Kidney glomerular epithelial cell (primary cell): ENCODE measurements around the gene IKBKE.

Experiments
- DNase-seq: peaks from one replicate; lab custom pipeline; 2025; lab: John Stamatoyannopoulos, UW

The IKBKE gene

GRCh38 chr1:206469933-206470691, at the start of gene IKBKE:
IKBKE (plus strand) TSS chr1:206470476; CDS start chr1:206473228, 2,752 bp downstream.
- DNase-seq, result peak; percentile 94

- no peak for DNase-seq
These were observed 48.5 kb upstream of the IKBKE start for GRCh38 chr1:206421616-206422340.

- no peak for DNase-seq
These were observed 47.8 kb upstream of the IKBKE start for GRCh38 chr1:206422525-206422924.

- no peak for DNase-seq
These were observed 43.0 kb upstream of the IKBKE start for GRCh38 chr1:206427291-206427690.

- DNase-seq, result no peak
These were observed 40.9 kb upstream of the IKBKE start for GRCh38 chr1:206429421-206429820.

- no peak for DNase-seq
These were observed 40.0 kb upstream of the IKBKE start for GRCh38 chr1:206430031-206430983.

- no peak for DNase-seq
These were observed 34.8 kb upstream of the IKBKE start for GRCh38 chr1:206435445-206435844.

- no peak for DNase-seq
These were observed 31.7 kb upstream of the IKBKE start for GRCh38 chr1:206438554-206438953.

- no peak for DNase-seq
These were observed 31.1 kb upstream of the IKBKE start for GRCh38 chr1:206439205-206439604.

GRCh38 chr1:206441336-206441967, 28.8 kb upstream of the IKBKE start:
- no peak for DNase-seq

GRCh38 chr1:206442101-206442500, 28.2 kb upstream of the IKBKE start:
- no peak for DNase-seq

GRCh38 chr1:206445116-206445515, 25.2 kb upstream of the IKBKE start:
- no peak for DNase-seq

- DNase-seq, result no peak
These were observed 24.3 kb upstream of the IKBKE start for GRCh38 chr1:206445911-206446356.

- DNase-seq, result no peak
These were observed 23.4 kb upstream of the IKBKE start for GRCh38 chr1:206446688-206447421.

- no peak for DNase-seq
These were observed 22.9 kb upstream of the IKBKE start for GRCh38 chr1:206447422-206447765.

GRCh38 chr1:206447792-206448191, 22.5 kb upstream of the IKBKE start:
- no peak for DNase-seq

GRCh38 chr1:206448471-206448870, 21.8 kb upstream of the IKBKE start:
- no peak for DNase-seq

GRCh38 chr1:206449565-206449964, 20.7 kb upstream of the IKBKE start:
- no peak for DNase-seq

GRCh38 chr1:206450281-206450680, 20.0 kb upstream of the IKBKE start:
- DNase-seq, result no peak

- no peak for DNase-seq
These were observed 19.1 kb upstream of the IKBKE start for GRCh38 chr1:206451134-206451686.

GRCh38 chr1:206453111-206453510, 17.2 kb upstream of the IKBKE start:
- no peak for DNase-seq
